Superior temporal gyrus (tissue), 1 donor: ENCODE measurements around the gene ENTREP3.
"Not testable (repeated sequence)": the region's sequence is repeated elsewhere in the genome, so short reads cannot be mapped to it uniquely, and the experiment has no call there.

Experiments used
- DNase-seq: peaks from one replicate; pipeline ENCODE4 v3.0.0-alpha.2; 2016; ENCODE audit errors: extremely low spot score

Gene ENTREP3

DNA sequence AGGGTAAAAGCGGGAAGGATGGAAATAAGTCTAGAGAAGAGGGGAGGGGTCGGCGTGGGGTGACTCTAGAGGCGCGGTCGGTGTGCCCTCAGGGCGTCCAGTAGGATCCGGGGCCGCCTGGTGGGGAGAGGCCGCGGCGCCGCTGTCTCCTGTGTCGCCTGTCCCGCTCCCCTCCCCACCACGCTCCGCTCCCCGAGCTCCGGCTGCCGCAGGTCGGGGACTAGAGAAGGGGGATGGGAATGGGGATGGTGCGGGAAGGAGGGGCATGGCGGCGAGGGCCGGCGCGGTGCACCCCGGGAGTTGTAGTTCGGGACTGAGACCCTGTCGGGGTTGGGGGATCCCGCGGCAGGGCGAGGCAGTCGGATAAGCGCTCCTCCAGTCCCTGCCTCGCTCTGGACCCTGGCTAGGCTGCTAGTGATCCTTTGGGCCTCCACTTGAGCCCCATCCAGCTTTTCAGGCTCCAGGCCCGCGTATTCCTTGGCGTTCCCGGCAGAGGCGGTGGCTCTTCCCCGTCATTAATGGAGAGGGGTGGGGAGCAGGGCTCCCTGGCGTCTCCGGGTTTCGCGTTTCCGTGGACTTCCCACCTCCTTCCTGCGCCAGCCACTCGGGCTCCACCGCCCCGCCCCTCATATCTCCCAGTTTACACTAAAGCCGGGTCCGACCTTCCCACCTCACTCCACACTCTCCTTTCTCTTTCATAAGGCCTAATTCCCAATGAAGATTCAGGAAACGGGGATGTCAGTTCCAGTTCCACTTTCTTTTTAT, at the start of gene ENTREP3:
Gene ENTREP3, minus strand, starts transcription at position 241 of the 765 bp plus-strand sequence. CDS start 606 bp downstream, outside the sequence.
- DNase-seq, result peak; percentile 89

- no peak for DNase-seq
Measured at GRCh38 chr1:155304558-155305063, 49.3 kb upstream of the ENTREP3 start.

DNA sequence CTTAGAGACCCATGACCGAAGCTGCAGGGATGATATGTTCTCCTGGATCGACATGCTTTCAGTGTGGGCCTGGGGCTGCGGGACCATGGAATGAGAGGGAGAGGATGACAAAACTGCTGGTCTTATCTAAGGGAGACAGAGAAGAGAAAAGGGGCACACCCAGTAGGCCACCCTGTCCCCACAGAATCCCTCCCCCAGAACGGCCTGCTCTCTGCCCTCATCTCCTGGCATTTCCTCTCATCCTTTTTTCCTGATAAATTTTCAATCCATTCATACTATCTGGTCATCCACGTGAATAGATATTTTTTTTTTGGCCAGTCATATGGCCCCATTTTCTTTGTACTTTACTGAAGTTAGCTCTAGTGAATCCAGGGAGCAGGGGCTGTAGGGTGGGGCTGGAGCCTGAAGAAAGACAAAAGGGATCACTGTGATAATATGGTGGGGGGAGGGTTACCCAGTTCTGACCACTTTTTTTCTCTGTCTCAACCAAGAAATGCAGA, 46.1 kb upstream of the ENTREP3 start, which contains the start of gene PKLR:
Gene PKLR, minus strand, starts transcription at position 97 of the 500 bp plus-strand sequence. Its CDS starts 43 bp downstream, at position 54.
- DNase-seq, result no peak

DNA sequence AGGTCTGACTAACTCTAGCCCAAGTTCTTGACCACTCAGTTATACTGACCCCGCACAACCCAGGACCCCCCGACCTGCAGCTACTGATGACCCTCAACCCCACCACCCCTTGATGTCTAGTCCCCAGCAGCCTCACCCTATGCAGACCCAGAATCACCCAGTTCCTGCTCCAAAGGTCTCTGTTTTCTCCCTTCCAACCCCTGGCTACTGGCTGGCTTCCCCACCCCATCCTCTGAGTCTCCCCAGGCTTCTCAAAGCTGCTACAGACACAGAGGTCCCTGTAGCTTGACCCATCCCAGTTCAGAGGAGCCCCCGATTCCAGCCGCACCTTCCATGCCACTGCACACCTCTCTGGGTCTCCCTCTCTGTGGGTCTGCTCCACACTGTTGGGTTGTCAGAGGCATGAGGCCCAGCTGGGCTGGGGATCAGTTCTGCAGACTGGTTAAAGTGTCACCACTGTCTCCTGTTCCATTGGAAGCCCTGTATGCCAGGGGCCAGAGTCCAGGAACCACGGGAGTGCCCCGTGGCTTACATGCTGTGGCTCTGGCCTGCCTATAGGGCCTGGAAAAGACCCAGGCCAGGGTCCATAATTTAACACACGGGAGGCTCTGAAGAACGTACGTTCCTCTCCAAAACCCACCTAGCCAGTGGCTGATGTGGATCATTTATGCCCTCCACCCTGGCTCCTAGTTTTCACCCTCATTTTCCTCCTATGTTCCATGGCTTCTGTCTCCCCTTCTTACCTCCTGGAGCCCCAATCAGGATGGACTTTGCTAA, 45.5 kb upstream of the ENTREP3 start:
- no peak for DNase-seq

DNA sequence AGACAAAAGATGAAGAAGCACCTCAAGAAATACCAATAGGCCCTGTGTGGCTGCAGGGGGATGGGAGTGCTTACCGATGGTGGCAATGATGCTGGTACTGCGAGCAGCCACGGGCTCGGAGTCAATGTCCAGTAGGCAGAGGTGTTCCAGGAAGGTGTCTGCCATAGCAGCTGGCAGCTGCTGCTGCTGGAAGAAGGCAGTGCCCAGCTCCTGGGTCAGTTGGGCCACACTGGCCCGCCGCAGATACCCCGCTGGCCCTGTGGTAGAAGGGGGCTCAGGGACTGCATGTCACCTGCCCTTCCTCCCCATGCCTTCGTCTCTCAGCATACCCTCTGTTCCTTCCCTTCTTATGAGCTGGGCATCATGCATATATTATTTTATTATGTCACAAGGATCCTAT, 44.7 kb upstream of the ENTREP3 start:
- no peak for DNase-seq

GRCh38 chr1:155297384-155297783, 42.1 kb upstream of the ENTREP3 start:
- DNase-seq, result no peak

DNA sequence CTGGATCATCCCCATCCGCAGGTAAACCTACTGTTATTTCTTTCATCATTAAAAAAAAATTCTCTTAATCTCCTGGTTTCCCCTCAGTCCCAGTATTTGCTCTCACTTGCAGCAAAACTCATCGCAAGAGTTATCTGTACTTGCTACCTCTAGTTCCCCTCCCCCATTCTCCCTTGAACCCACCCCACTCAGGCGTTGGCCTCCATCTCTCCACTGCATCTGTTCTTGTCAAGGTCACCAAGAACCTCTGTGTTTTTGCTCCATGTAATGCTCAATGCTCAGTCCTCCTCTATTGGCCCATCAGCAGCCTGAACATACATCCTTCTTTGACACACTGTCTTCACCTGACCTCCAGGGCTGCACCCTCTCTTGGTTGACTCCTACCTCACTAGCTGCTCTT, 41.4 kb upstream of the ENTREP3 start:
- DNase-seq, result no peak

GRCh38 chr1:155295942-155296267, 40.6 kb upstream of the ENTREP3 start:
- DNase-seq, result no peak

DNA sequence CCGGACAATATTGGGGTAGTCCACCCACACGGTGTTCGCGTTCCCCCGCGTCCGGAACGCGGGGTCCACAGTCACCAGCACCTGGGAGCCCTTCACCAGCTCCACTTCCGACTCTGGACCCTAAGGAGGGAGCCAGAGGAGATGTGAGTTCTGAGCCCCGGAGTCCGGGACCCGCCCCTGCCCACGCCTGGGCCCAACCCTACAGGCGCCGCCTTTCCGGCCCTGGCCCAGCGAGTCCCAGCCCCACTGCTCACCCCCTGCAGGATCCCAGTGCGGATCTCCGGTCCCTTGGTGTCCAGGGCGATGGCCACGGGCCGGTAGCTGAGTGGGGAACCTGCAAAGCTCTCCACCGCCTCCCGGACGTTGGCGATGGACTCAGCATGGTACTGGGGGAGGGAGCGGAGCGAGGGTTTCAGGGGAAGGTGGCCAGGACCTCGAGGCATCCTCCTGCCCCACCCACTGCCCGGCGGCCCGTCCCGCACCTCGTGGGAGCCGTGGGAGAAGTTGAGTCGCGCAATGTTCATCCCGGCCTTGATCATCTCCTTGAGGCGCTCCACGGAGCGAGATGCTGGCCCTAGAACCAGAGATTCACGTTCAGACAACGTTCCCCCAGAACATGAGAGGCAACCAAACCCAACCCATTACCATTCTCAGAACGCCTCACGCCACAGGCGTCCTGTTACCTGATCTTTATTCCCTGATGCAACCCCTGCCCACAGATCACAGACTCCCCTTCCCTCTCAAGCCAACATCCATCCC, 40.1 kb upstream of the ENTREP3 start:
- DNase-seq, result no peak

- no peak for DNase-seq
Measured at GRCh38 chr1:155294520-155295182, 39.4 kb upstream of the ENTREP3 start.

DNA sequence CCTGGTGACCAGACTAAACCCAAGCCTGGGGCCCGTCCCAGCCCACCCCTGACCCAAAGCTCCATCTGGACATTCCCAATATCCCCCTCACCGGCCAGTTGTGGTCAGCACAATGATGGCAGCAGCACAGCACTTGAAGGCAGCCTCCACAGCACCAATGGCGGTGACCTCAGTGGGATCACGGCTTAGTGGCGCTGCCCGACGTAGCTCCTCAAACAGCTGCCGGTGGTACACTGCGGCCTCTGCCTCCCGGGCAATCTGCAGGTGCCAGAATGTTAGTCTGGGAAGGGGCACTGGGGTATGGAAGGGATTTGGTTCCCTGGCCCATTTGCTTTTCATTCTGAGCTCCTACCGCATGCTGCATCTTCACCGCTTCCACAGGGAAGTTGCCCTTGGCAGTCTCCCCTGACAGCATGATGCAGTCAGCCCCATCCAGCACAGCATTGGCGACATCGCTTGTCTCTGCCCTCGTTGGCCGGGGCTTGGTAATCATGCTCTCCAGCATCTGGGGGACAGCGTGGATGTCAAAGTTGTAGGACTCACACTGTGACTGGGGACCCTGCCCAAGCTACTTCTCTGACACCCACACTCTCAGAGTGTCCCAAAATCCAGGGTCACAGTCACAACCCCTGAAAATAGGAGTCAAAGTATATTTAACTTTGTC, 37.9 kb upstream of the ENTREP3 start:
- no peak for DNase-seq

DNA sequence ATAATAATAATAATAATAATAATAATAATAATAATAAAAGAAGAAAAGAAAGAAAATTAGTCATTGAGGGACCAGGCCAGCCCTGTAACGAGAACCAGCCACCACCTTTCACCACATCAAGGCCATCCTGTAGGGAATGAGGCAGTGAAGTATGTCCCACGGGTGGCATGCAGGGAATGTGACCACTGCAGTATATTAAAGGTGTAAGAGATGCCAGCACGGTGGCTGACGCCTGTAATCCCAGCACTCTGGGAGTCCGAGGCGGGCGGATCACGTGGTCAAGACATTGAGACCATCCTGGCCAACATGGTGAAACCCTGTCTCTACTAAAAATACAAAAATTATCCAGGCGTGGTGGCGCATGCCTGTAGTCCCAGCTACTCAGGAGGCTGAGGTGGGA, 35.7 kb upstream of the ENTREP3 start:
- not testable (repeated sequence) for DNase-seq

DNA sequence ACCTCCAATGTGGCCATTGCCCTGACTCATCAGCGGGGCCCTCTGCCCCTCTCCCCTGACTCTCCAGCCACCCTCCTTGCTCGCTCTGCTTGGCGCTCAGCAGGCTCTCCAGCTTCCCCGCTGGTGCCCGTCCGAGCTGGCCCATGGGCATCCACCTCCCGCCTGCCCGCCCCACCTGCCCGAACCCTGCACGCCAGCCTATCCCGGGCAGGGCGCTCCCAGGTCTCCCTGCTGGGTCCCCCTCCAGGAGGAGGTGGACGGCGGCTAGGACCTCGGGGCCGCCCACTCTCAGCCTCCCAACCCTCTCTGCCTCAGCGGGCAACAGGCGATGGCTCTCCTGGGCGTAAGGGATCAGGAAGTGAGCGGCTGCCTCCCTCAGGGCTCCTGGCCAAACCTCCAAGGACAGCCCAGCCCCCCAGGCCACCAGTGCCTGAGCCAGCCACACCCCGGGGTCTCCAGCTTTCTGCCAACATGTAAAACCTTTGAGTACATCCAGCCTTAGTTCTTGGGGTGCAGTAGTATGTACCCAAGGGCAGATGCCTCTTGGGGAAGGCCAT, 32.8 kb upstream of the ENTREP3 start:
- DNase-seq, result no peak

GRCh38 chr1:155286544-155286943, 31.3 kb upstream of the ENTREP3 start:
- DNase-seq, result no peak

GRCh38 chr1:155285631-155286044, 30.4 kb upstream of the ENTREP3 start:
- no peak for DNase-seq

DNA sequence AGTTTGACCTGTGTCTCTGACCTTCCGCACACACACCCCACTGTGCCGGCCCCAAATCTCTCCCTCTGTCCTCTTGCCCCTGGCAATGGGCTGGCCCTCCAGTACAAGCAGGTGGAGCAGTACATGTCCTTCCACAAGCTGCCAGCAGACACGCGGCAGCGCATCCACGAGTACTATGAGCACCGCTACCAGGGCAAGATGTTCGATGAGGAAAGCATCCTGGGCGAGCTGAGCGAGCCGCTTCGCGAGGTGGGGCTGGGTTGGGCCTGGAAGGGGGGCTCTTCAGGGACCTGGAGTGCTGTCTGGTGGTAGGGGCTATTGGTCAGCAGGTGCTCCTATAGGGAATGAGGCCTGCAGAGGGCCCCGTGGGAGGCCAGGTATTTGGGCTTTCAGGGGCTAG, 29.8 kb upstream of the ENTREP3 start:
- no peak for DNase-seq

DNA sequence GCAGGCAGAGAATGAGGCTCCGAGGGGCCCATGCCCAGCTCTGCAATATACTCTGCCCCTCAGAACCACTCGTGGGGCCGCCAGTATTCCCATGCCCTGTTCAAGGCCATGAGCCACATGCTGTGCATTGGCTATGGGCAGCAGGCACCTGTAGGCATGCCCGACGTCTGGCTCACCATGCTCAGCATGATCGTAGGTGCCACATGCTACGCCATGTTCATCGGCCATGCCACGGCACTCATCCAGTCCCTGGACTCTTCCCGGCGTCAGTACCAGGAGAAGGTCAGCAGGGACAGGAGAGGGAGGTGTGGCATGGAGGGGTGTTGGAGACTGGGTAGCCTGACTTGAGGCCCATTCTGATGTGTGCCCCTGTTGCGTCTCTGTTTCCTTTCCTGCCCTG, 29.2 kb upstream of the ENTREP3 start:
- no peak for DNase-seq

- no peak for DNase-seq
Measured at GRCh38 chr1:155282488-155283091, 27.3 kb upstream of the ENTREP3 start.

- peak; percentile 11 for DNase-seq
Measured at GRCh38 chr1:155279268-155279667, 24.0 kb upstream of the ENTREP3 start.

GRCh38 chr1:155278689-155279160, 23.4 kb upstream of the ENTREP3 start:
- DNase-seq, result peak; percentile 18
